ENCODE results near the gene TMEM259. TPM values are rescaled to one million over a fixed set of nuclear protein-coding genes. Genes with fewer than 3 reads are reported as not detected.

TMEM259 gene
- total RNA-seq, 1 donor from 2014 or later: 119 TPM

- peaks cover 17% of the 10 kb centered on the region for H3K9me3 ChIP-seq (replicated peaks)
- H3K27ac ChIP-seq (replicated peaks): no peak overlapping the region
- DNase-seq: no peak
- H3K27me3 ChIP-seq (ENCODE audit: low read depth): no peaks in the 10 kb centered on the region
- TF ChIP-seq CTCF (IDR thresholded peaks at IDR 0.05; ENCODE audit: borderline replicate concordance): no peak
- intact Hi-C loops (cut with micrococcal nuclease): no loop called here
- H3K36me3 ChIP-seq: peaks cover 62% of the 10 kb centered on the region
- no peak overlapping the region for H3K4me3 ChIP-seq
- no peaks in the 10 kb centered on the region for H3K4me1 ChIP-seq
These were observed 54.3 kb downstream of the TMEM259 start for GRCh38 chr19:966485-967088.

- Histone ChIP-seq H3K4me3 (no peak overlapping the region), H3K27me3 (ENCODE audit: low read depth) (no peaks in the 10 kb centered on the region), H3K27ac (replicated peaks) (no peak overlapping the region), H3K36me3 (peaks cover 47% of the 10 kb centered on the region), H3K9me3 (replicated peaks) (peaks cover 4% of the 10 kb centered on the region), H3K4me1 (no peaks in the 10 kb centered on the region)
- intact Hi-C loops (cut with micrococcal nuclease): no loop called here
- DNase-seq: no peak
- no peak for TF ChIP-seq CTCF (IDR thresholded peaks at IDR 0.05; ENCODE audit: borderline replicate concordance)
These were observed 55.9 kb downstream of the TMEM259 start for GRCh38 chr19:964761-965694.

- peaks cover 38% of the 10 kb centered on the region for H3K36me3 ChIP-seq
- TF ChIP-seq CTCF (IDR thresholded peaks at IDR 0.05; ENCODE audit: borderline replicate concordance): no peak
- DNase-seq: no peak
- no peaks in the 10 kb centered on the region for H3K4me1 ChIP-seq
- no peaks in the 10 kb centered on the region for H3K27me3 ChIP-seq (ENCODE audit: low read depth)
- H3K4me3 ChIP-seq: no peak overlapping the region
- intact Hi-C loops (cut with micrococcal nuclease): no loop called here
- H3K27ac ChIP-seq (replicated peaks): no peak overlapping the region
- peaks cover 4% of the 10 kb centered on the region for H3K9me3 ChIP-seq (replicated peaks)
These were observed 56.8 kb downstream of the TMEM259 start for GRCh38 chr19:964116-964520.

DNA sequence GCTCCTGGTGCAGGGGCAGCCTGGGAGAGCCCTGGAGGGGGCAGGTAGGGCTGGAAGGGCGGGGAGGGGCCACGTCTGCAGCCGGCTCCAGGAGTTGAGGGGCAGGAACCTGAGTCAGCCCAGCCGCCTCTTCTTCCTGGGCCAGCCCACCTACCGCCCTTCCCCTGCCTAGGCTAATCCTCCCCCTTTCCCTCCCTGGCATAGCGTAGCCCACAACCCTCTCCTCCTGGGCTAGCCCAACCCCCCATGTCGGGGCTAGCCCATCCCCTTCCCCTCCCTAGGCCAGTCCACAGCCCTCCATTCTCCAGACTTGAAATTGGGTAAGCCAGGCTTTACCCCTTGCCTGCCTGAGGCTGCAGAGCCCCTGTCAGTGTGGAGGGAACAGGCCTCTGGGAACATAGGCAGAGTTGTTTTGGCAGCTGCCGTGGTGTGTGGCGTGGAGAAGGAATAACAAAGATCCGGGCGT, 57.4 kb downstream of the TMEM259 start:
- no peak overlapping the region for H3K27ac ChIP-seq (replicated peaks)
- DNase-seq: no peak
- TF ChIP-seq CTCF (IDR thresholded peaks at IDR 0.05; ENCODE audit: borderline replicate concordance): no peak
- peaks cover 32% of the 10 kb centered on the region for H3K36me3 ChIP-seq
- H3K4me3 ChIP-seq: no peak overlapping the region
- no peaks in the 10 kb centered on the region for H3K4me1 ChIP-seq
- peaks cover 4% of the 10 kb centered on the region for H3K9me3 ChIP-seq (replicated peaks)
- H3K27me3 ChIP-seq (ENCODE audit: low read depth): no peaks in the 10 kb centered on the region
- intact Hi-C loops (cut with micrococcal nuclease): no loop called here

GRCh38 chr19:962683-963400, 58.1 kb downstream of the TMEM259 start:
- H3K36me3 ChIP-seq: peaks cover 25% of the 10 kb centered on the region
- peaks cover 4% of the 10 kb centered on the region for H3K9me3 ChIP-seq (replicated peaks)
- H3K27me3 ChIP-seq (ENCODE audit: low read depth): no peaks in the 10 kb centered on the region
- intact Hi-C loops (cut with micrococcal nuclease): no loop called here
- TF ChIP-seq CTCF (IDR thresholded peaks at IDR 0.05; ENCODE audit: borderline replicate concordance): no peak
- H3K27ac ChIP-seq (replicated peaks): no peak overlapping the region
- H3K4me1 ChIP-seq: no peaks in the 10 kb centered on the region
- no peak overlapping the region for H3K4me3 ChIP-seq
- no peak for DNase-seq
